Smooth muscle cell (in vitro differentiated cells): ENCODE data around the gene SLC28A1. TPM values are rescaled to one million over a fixed set of nuclear protein-coding genes. Genes with fewer than 3 reads are reported as not detected.
A peak's percentile ranks its signal among the peaks of the same experiment; 100 is the strongest.

ENCODE experiments used
- DNase-seq: peaks from one replicate; lab custom pipeline; 2025; ENCODE audit not compliant: unreplicated experiment; lab: John Stamatoyannopoulos, UW
- H2AFZ ChIP-seq: fragments of 200-600 bp; sonication (generic); 2 replicates; pipeline ENCODE4 v1.6.0; 2016; ENCODE audit warnings: antibody characterized with exemption, low read depth, mild to moderate bottlenecking
- H3F3A ChIP-seq: fragments of 200-600 bp; sonication (generic); 2 replicates; pipeline ENCODE4 v1.6.0; 2017; ENCODE audit warnings: antibody characterized with exemption, low read depth
- H3K27ac ChIP-seq: fragments of 200-600 bp; sonication (generic); 2 replicates; pipeline ENCODE4 v1.5.1; 2016; ENCODE audit warnings: low read depth, mild to moderate bottlenecking
- H3K27me3 ChIP-seq: fragments of 200-600 bp; sonication (generic); 2 replicates; pipeline ENCODE4 v1.6.1; 2016; ENCODE audit warnings: low read depth, mild to moderate bottlenecking
- H3K36me3 ChIP-seq: fragments of 200-600 bp; sonication (generic); 2 replicates; pipeline ENCODE4 v1.5.1; 2016; ENCODE audit warnings: low read depth
- H3K4me1 ChIP-seq: fragments of 200-600 bp; sonication (generic); 2 replicates; pipeline ENCODE4 v1.5.1; 2016; ENCODE audit warnings: low read depth
- H3K4me2 ChIP-seq: fragments of 200-600 bp; sonication (generic); 2 replicates; pipeline ENCODE4 v1.6.0; 2016; ENCODE audit warnings: mild to moderate bottlenecking
- H3K4me3 ChIP-seq: fragments of 200-600 bp; sonication (generic); 2 replicates; pipeline ENCODE4 v1.5.1; 2016; ENCODE audit warnings: mild to moderate bottlenecking
- H3K79me2 ChIP-seq: fragments of 200-600 bp; sonication (generic); 2 replicates; pipeline ENCODE4 v1.6.0; 2016; ENCODE audit warnings: low read depth, mild to moderate bottlenecking
- H3K9ac ChIP-seq: fragments of 200-600 bp; sonication (generic); 2 replicates; pipeline ENCODE4 v1.6.0; 2016; ENCODE audit warnings: low read depth
- H3K9me3 ChIP-seq: fragments of 200-600 bp; sonication (generic); replicated peaks from 2 replicates; pipeline ENCODE4 v1.5.1; 2016; ENCODE audit warnings: low read depth
- H4K20me1 ChIP-seq: fragments of 200-600 bp; sonication (generic); 2 replicates; pipeline ENCODE4 v1.6.0; 2016; ENCODE audit warnings: low read depth
- CTCF ChIP-seq: fragments of 200-600 bp; sonication (generic); IDR thresholded peaks from 2 replicates; pipeline ENCODE4 v1.5.1; 2017; ENCODE audit warnings: borderline replicate concordance, mild to moderate bottlenecking, antibody characterized with exemption; ENCODE audit not compliant: insufficient read depth, poor library complexity, severe bottlenecking
- WGBS: methylation state at CpG from one replicate; pipeline ENCODE4 v1.1.7; 2016; ENCODE audit warnings: low lambda C conversion rate; 5-methylcytosine and 5-hydroxymethylcytosine counted together
- polyA plus RNA-seq: library from polyadenylated mRNA; unstranded; fragments of >200 nt; fragmentation: Nextera tagmentation; extraction: Ambion mirVana; gene quantifications from 2 replicates; pipeline ENCODE4 v1.2.1, GENCODE V29; 2016
- total RNA-seq: library from RNA; depleted of rRNA; stranded (reverse); fragments of >200 nt; gene quantifications from 2 replicates; pipeline ENCODE4 v1.2.3, GENCODE V29; 2014

Gene SLC28A1
- total and polyA plus RNA-seq, 2 experiments from 2014 or later, result 0.09 TPM; not detected in 1

GRCh38 chr15:84911879-84912660 is 27.6 kb downstream of the SLC28A1 start:
- no peaks in the 10 kb centered on the region for H4K20me1 ChIP-seq
- peak overlapping the region; percentile 23 for H3K4me2 ChIP-seq
- H3K9me3 ChIP-seq, result no peaks in the 10 kb centered on the region
- no peak for DNase-seq
- H3K4me3 ChIP-seq, result no peak overlapping the region
- H3F3A ChIP-seq, result no peaks in the 10 kb centered on the region
- no peaks in the 10 kb centered on the region for H3K79me2 ChIP-seq
- no peaks in the 10 kb centered on the region for H3K36me3 ChIP-seq
- H3K4me1 ChIP-seq, result peaks cover 8% of the 10 kb centered on the region
- WGBS, result 51% methylated on average over 6 of the region's 6 CpGs
- TF ChIP-seq CTCF, result no peak
- H2AFZ ChIP-seq, result peak overlapping the region; percentile 88
- no peaks in the 10 kb centered on the region for H3K27me3 ChIP-seq
- peak overlapping the region; percentile 73 for H3K9ac ChIP-seq
- peak overlapping the region; percentile 97 for H3K27ac ChIP-seq

- 88% methylated on average over 2 of the region's 2 CpGs for WGBS
- no peak for TF ChIP-seq CTCF
- Histone ChIP-seq H3K9ac (no peak overlapping the region), H3K79me2 (no peaks in the 10 kb centered on the region), H3K4me1 (peaks cover 8% of the 10 kb centered on the region), H3F3A (no peaks in the 10 kb centered on the region), H3K27ac (peak overlapping the region; percentile 97), H3K4me3 (no peak overlapping the region), H3K9me3 (no peaks in the 10 kb centered on the region), H3K27me3 (no peaks in the 10 kb centered on the region), H3K36me3 (no peaks in the 10 kb centered on the region), H3K4me2 (no peak overlapping the region), H4K20me1 (no peaks in the 10 kb centered on the region), H2AFZ (no peak overlapping the region)
- no peak for DNase-seq
Measured at GRCh38 chr15:84913360-84913723, 28.9 kb downstream of the SLC28A1 start.

- Histone ChIP-seq H4K20me1 (no peaks in the 10 kb centered on the region), H3K9me3 (no peaks in the 10 kb centered on the region), H2AFZ (peak overlapping the region; percentile 31), H3K79me2 (no peaks in the 10 kb centered on the region), H3K4me1 (peaks cover 8% of the 10 kb centered on the region), H3K4me2 (peak overlapping the region; percentile 30), H3K27me3 (no peaks in the 10 kb centered on the region), H3K36me3 (no peaks in the 10 kb centered on the region), H3K4me3 (no peak overlapping the region), H3K9ac (peak overlapping the region; percentile 80), H3F3A (no peaks in the 10 kb centered on the region), H3K27ac (peak overlapping the region; percentile 97)
- 81% methylated on average over 5 of the region's 5 CpGs for WGBS
- no peak for TF ChIP-seq CTCF
- DNase-seq, result no peak
Measured at GRCh38 chr15:84914351-84914750, 29.9 kb downstream of the SLC28A1 start.
